TTC549 (cell line): ENCODE measurements around the gene DEPP1.

Experiments used
- FAIRE-seq: peaks from 2 replicates; lab custom pipeline; 2012; peaks lifted over from hg19 to GRCh38; lab: Jason Lieb, UNC

The DEPP1 gene

DNA sequence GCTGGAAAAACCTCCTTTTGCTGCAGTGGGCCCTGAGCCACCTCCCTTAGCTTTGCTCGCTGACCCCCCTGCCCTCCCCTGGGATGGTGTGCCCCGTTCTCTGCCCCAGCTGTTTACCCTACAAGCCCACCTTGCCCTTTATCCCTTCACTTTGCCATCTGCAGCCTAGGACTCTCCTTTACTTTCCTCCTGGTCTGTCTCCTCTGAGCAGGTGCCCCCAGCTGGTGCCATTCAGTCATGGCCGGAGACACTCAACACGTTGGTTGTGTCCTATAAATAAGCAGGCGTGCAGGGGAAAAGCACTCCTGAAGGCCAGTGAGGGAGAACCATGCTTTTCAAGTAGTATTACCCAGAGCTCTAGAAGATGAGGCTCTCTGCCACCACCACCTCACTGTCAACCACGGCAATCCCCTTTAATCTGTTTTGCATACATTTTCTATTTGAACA lies 12.9 kb downstream of the DEPP1 start:
- FAIRE-seq = no peak

DNA sequence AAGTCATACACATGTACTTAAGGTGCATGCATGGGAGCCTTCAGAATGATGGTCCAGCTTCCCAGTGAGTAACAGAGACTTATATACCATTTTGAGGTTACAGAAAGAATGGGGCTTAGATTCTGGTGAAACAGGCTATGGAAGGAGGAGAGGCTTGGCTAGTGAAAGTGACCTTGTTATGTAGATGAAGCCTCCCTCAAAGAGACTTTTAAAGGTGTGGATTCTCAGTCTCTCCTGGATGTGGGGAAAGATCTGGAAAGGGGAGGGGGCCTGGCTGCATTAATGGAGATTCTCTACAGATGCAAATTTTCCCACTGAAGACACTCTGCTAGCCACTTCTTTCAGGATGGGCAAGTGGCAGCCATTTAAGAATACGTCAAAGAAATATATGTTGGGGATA lies 13.5 kb downstream of the DEPP1 start:
- FAIRE-seq = no peak

DNA sequence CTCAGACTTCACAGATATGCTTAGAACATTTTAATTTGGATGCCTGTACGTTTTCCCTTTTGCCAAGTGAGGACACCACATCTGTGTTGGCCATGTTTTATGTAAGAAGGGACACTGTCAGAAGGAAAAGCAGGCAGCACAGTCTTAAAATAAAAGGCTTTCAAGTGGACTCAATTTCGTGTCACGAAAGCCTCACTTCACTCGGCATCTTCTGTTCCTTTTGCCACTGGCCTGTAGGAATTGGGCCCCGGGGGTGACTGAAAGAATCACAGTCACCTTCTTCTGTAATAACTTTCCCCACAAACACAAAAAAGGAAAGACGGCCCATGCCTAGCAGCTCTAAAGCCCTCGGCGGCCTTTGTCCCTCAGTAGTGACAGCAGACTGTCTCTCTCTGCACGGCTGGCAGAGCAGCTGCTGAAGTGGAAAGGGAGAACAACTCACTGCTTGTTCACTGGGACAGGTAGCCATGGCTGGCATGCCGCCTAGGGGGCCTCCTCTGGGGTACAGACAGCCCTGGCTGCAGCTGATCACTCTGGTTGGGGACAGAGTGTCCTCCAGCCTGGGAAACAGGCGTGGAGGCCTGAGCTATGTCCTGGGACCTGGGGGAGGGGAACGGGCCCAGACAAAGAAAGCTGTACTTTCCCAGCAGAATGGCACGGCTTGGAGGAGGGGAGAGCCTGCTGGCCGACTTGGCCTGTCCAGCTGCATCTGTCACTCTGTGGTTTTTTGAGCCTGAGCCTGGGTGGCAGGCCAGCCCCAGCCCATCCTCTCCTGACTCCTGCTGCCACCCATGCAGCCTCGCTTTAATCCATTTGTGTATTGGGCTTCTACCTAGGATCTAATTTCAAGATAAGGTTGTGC lies 14.6 kb downstream of the DEPP1 start:
- no peak for FAIRE-seq

DNA sequence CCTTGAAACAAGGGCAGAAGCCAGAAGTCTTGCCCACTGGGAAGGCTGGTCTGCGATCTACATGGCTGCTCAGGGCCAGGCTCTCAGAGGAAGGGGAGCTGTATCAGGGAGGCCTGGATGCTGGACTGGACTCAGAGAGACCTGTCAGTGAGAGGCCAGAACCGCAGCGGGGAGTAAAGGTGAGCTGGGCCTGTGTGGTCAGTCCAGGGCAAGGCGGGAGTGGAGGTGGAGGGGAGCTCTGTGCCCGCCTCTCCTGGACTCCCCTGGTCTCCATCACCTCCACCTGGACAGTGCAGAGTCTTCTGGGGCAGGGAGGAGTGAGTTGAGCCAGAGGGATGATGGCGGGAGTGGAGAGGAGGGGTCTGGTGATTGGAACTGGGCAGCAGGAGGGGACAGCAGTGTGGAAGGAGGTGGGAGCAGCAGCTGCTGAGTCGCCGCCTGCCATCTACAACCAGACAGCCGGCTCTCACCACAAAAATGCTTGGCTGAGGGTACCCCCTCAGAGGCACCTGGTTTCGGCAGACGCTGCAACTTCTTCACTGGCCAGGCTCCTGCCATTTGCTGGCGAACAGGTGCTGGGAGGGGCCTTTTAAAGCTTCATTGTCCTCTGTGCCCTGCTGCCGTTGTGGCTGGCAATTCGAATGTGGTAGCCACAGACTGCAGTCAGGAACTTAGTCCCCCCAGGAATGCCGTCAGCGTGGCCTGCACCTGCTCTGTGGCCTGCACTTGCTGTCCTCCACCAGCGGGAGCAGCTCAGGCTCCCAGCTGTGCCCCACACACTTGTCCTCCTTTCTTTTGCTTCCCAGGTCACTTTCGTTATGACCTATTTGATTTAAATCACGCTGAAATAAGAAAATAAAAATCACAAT lies 15.5 kb downstream of the DEPP1 start:
- no peak for FAIRE-seq

DNA sequence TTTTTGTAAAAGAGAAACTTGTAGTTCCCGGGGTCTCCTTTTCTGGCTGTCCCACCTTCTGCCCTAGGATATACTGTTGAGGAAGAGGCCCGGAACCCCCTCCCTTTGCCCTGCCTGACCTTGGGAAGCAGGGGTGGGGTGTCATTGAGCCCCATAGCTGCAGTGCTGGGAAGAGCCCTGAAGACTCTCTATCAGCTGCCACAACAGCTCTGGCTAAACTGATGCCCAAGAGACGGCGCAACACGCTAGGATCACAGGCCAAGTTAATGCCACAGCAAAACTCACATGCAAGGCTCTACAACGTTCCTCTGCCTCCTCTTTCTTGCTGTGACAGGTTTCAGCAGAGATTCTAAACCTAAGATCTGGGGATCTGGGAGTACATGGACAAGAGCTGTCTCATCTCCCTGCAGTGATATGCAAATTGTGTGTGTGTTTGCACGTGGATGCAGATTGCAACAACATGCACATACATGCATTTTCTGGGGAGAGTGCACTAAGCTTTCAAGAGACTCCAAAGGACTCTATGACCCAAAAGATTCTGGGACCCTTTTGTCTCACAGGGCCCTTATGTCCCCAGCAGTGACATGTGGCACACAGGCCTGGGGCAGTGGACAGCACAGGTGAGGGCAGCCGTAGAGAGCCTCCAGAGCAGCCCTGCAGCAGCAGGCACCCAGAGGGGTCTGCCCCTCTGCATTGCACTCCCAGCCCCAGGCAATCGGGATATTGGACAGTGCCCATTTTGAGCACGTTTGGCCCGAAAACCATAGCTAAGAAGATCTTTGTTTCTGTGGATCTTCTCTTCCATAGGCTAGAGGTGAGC lies 16.5 kb downstream of the DEPP1 start:
- no peak for FAIRE-seq

DNA sequence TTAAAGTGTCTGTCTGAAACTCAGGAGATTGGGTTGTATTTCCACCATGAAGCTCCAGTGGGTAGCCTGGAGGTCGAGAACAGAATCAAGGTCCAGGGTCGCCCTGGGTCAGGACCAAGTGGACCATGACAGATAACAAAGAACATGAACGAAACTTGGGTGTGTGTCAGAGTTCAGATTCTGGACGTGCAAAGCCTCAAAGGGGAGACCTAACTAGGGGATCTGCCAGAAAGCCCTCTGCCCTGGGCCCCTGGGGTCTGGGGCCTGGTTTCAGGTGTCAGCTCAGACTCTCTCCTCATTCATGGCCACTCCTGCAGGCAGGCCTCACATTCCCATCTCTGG lies 17.4 kb downstream of the DEPP1 start:
- FAIRE-seq = no peak

DNA sequence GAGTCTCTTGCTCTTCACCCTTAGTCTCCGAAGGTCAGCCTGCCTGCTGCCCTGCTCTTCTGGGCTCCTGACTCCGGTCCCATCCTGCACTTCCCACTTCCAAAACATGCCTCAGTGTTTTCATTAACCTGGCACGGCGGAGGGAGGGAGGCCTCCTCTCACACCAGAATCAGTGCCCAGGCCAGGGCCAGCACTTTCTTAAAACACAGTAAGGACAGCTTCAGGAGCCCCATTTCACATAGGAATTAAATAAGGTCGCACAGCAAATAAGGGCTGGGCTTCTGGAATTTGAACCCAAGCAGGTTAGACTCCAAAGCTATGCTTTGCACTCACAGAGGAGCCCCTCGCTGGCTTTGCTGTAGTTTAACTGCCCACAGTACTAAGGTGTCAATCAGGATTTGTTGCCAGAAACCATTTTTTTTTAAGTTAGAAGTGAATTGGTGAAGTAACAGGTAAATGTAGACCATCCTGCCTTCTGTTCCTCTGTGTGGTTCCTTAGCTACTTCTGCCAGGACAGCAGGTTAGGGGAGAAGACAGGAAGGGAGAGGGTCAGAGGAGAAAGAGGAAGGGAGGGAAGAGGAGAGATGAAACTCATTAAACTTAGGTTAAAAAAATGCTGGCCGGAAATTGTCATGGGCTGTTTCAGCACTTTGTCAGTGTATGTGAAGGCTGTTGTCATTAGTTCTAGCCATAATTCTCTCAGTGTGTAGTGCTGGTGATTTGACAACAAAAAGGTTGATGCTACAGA lies 18.0 kb downstream of the DEPP1 start:
- no peak for FAIRE-seq

DNA sequence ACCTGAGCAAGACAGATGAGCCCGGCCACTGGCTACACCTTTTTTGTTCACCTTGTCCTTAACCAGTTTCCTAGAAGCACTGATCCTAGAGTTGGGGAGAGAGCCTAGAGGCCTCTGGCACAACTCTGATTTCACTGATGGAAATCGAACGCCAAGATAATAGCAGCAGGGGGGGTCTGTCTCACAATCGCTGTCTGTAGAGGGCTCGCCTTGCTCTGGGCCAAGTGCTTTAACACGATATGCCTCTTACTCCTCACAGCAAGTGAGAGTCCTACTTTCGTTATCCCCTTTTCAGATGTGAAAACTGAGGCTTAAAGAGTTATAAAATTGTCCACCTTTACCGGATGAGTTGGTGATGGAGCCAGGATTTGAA lies 18.5 kb downstream of the DEPP1 start:
- FAIRE-seq = no peak

DNA sequence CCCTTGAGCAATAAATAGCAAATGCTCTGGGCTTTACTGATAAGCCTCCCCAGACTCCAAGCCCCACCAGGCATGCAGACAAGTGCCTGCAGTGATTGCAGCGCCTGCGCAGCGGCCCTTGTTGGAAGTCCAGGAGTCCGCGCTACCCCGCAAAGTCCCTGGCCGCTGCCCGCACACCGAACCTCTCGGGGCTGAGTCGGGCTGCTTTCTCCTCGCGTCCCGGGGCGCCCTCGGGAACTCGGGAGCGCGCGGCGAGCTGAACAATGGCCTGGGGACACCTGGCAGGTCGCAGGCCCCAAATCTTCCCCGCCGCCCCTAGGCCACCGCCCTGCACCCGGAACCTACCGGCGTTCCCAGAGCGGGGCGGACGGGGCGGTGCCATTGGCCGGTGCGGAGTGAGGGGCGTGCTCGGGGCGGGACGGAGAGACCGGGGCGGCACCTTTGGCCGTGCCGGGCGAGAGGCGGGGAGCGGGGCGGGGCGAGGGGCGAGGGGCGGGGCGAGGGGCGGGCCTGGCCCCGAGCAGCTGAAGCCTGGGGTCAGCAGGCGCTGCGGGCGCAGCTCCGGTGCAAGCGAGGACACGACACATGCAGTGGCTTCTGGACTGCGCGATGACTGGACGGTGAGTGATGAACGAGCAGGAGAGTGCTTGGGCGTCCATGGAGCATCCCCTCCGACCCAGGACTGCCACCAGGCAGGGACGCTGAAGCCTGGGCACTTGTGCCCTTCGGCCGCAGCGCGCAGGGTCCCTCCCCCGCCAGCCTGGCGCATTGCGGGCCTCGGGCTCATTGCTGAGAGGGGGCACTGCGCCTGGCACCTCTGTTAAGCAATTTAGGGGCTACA lies 19.1 kb downstream of the DEPP1 start, which contains the start of gene RASSF4:
Gene RASSF4 (plus strand): TSS at position 556 of the 841 bp plus-strand sequence. CDS start 10,401 bp downstream, outside the sequence.
- FAIRE-seq = no peak

DNA sequence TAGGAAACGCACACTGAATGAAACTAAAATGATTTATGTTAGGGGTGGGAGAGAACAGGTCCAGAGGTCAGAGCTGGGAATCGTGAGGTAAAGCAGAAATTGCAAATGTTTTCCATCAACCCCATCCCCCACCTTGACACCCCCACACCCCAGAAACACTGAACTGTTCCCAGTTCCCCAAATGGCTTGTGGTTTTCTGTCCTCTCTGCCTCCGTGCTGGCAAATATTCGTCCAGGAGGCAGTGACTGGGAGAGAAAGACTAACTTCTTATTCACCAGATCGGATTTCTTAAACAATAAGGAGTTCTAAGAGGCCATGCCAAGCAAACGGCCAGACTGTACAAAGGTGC lies 19.7 kb downstream of the DEPP1 start:
- FAIRE-seq = no peak

DNA sequence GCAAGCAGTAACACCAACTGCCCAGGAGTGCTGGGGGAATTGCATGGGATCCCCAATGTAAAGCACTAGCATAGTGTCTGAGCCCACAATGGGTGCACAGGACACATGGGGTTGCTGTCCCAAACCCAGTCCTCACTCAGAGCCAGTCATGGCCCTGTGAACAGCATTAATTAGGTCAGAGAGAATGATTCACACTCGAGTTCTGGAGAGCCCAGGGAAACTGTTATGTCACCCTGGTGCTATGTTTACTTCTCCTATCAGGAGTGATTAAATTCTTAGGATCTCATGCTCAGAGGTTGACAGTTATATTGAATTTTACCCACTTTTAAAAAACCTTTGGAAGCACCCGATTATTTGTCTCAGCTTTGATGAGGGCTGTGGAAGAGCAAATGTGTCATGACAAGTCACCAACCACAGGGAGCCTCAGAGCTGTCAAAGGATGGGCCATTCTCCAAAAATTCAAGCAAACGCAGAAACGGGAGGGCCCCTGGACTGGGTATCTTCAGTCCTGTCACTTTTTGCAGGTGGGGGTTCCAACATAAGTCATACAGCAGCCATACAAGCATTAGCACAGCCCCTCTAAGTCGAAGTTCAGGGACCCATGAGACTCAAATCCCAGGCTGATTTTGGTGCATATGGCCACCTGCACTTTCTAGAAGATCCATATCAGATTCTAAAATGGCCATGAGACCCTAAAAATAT lies 20.3 kb downstream of the DEPP1 start:
- no peak for FAIRE-seq

DNA sequence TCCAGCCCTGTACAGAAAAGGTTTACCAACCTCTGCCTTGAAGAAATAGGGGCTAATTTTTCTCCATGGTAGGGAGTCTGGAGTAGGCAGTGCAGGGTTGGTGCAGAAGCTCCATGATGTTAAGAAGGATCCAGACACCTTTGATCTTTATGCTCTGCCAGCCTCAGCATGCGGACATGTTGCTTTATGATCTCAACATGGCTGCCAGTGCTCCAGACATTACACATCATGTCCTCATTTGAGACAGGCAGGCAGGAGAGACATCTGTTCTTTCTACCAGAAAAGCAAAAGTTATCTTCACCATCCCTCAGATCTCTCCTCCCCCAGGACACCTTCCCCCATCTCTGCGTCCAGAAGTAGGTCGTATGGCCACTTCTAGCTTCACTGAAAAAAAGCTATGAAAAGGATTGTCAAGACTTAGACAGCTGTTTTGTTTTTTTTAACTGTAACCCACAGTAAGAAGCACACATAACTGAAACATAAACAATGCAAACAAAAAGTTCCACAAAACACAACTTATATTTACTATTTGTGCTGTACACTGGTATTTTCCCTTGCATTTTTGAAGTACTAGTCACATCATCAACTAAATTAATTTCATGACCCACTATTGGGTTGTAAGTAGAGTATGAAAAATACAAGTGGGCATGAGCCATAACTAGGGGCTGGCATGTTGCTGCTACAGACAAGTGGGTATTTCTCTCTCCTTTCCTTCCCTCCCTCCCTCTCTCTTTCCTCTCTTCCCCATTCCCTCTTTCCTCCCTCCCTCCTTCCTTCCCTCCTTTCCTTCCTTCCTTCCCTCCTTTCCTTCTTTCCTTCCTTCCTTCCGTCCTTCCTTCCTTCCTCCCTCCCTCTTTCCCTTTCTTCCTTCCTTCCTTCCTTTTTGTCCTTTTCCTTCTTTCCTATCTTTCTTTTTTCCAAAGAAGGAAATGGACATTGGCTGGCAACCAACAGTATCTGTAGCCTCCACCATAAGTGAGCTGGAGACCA lies 21.6 kb downstream of the DEPP1 start:
- no peak for FAIRE-seq

DNA sequence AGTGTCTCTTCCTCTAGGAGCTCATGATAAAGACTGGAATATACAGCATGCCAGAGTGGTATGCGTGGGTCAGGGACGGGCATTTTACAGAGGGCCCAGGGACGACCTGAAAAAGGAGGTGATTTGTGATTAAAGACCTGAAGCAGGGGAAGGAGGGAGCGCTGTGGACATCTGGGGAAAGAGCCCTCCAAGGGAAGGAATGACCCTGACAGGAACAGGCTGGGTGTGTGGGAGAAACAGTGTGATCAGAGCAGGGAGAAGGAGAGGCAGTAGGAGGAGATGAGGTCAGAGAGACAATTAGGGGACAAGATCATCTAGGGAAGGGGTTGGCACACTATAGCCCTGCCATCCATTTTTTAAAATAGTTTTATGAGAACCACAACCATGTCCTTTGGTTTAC lies 22.4 kb downstream of the DEPP1 start:
- FAIRE-seq = no peak

DNA sequence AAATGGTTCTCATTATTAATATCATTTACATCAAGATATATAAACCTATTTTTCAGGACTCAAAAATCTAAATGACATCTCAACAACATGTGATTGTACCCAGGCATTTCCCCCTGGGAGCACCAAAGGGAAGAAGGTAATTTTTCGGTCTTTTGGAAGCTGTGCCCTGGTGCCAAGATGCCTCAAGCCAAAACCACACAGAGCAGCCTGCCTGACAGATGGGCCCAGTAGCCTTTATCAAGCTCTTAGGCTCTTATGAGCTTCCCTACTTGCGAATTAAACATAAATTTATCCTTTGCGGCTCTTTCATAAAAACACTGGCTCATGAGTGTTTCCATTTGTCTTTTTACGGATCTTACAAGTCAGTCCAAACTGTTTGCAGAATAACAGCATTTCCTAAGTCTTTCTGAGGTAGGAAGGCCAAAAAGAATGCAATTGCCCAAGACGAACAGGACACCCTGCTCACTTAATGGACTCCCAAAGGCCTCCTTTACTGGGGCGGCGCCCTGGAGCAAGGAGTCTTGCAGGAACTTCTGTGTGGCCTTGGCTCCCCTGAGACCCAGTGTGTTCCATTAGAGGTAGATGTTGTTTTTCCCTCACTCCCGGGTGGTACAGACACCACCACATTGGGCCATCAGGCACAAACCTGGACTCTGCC lies 23.1 kb downstream of the DEPP1 start:
- no peak for FAIRE-seq

DNA sequence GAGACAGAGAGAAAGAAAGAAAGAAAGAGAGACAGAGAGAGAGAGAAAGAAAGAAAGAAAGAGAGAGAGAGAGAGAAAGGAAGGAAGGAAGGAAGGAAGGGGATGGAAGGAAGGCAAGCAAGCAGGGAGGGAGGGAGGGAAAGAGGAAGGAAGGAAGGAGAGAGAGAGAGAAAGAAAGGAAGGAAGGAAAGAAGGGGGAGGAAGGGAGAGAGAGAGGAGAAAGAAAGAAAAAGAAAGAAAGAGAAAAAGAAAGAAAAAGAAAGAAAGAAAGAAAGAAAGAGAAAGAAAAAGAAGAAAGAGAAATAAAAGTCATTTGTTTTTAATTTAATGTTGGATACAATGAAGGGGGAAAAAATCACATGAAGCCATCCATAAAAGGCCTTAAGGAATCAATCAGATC lies 23.6 kb downstream of the DEPP1 start:
- no peak for FAIRE-seq

DNA sequence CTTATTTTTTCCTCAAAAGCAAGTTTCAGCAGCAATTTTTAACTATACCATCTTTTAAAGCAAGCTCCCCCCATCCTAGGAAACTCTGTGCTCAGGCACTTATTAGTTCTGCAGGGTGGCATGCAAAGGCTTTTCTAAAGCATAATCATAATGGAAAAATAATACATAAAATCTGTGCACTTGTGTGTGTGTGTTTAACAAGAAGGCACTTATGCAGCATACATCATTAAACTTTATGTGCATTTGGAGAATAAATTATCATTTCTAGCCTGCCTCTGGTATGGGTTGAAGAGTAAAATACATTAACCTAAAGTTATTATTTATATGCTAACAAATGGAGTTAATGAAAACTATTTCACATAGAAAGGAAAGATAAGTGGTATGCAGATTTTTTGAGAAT lies 24.6 kb downstream of the DEPP1 start:
- no peak for FAIRE-seq

DNA sequence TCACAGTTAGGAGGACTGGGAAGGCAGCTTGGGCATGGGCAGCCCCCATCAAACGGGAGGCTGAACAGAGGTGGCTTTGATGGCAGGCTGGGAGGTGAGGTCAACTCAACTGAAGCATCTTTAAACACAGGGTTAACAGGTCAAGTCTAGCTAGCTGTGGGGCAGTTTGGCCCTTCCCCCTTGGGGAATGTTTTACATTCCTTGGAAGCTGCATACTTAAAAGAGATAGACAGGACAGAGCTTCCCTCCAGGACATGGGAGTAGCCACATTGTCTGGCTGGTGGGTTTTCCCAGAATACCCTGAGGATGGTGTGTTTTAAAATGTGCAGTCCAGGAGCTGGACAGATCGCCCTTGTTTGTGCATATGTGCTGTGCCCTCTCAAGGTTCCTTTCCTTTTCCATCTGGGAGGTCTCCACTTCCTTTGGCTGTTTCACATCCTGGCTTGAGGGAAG lies 25.8 kb downstream of the DEPP1 start:
- no peak for FAIRE-seq

DNA sequence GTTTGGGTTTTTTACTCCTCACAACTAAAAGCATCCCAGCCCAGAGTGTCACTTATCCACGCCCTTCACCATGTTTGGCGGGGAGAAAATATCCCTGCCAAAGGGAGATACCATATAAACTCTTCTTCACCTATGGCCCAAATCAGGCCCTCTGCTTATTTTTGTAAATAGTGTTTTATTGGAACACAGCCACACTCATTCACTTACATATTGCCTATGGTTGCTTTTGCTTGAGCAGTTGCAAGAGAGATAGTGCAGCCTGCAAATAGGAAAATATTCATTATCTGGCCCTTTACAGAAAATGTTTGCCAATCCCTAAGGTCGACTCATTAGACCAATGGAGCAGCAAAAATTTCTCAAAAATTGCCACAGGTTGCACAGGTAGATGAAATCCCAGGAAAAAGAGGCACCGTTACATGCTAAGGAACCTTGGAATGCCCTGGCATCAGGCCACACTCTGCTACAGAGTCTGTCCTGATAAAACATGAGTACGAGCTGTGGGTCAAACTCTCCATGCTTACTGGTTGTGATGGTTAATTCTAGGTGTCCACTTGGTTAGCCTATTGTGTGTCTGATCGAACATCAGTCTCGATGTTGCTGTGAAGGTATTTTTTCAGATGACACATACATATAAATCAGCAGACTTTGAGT lies 26.9 kb downstream of the DEPP1 start:
- FAIRE-seq = no peak
